ENCODE data around the gene GAB3.
"Not testable (repeated sequence)": the region's sequence is repeated elsewhere in the genome, so short reads cannot be mapped to it uniquely, and the experiment has no call there.

The GAB3 gene

DNA sequence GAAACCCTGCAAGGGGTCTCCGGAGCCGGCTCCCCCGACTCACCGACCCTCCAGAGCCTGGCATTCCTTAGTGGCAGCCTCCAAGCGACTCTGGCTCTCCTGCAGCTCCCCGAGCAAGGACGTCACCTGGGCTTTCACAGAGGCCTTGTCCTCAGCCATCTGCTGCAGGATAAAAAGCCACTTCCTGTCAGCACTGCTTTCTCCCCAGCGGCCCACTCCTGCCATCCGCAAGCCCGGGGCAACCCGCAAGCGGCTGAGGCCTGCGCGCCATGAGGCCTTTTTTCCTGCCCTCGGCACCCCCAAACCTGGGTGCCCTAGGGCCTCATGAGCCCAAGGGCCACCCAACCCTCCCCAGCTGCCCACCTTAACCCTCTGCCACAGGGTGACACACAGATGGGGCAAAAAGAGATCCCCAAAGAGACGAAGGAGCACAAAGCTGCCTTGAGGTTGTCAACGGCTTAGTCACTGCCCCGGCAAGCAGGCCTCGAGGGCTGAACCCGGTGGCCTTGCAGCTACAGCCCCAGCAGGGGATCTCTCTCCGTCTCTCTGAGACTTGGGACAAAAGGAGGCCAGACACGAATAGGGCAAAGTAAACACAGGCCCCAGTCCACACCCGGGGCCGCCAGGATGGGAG lies 105.0 kb downstream of the GAB3 start:
- not testable (repeated sequence) for H3K4me1 ChIP-seq (ENCODE audit: control insufficient read depth, insufficient read depth, low read length); H3K4me3 ChIP-seq (ENCODE audit: low read length); H3K27ac ChIP-seq (ENCODE audit: low read depth, low read length); H3K9ac ChIP-seq (ENCODE audit: low read length); H3K27me3 ChIP-seq (ENCODE audit: control insufficient read depth, insufficient read depth, low read length); H3K36me3 ChIP-seq (ENCODE audit: control insufficient read depth, insufficient read depth, low read length)

- not testable (repeated sequence) for H3K9ac ChIP-seq (ENCODE audit: low read length); H3K4me1 ChIP-seq (ENCODE audit: control insufficient read depth, insufficient read depth, low read length); H3K27me3 ChIP-seq (ENCODE audit: control insufficient read depth, insufficient read depth, low read length); H3K27ac ChIP-seq (ENCODE audit: low read depth, low read length); H3K36me3 ChIP-seq (ENCODE audit: control insufficient read depth, insufficient read depth, low read length); H3K4me3 ChIP-seq (ENCODE audit: low read length)
Measured at GRCh38 chrX:154643708-154644107, 107.2 kb downstream of the GAB3 start.

- not testable (repeated sequence) for H3K9ac ChIP-seq (ENCODE audit: low read length); H3K4me3 ChIP-seq (ENCODE audit: low read length); H3K27ac ChIP-seq (ENCODE audit: low read depth, low read length); H3K4me1 ChIP-seq (ENCODE audit: control insufficient read depth, insufficient read depth, low read length); H3K36me3 ChIP-seq (ENCODE audit: control insufficient read depth, insufficient read depth, low read length); H3K27me3 ChIP-seq (ENCODE audit: control insufficient read depth, insufficient read depth, low read length)
Measured at GRCh38 chrX:154641740-154642139, 109.1 kb downstream of the GAB3 start.

DNA sequence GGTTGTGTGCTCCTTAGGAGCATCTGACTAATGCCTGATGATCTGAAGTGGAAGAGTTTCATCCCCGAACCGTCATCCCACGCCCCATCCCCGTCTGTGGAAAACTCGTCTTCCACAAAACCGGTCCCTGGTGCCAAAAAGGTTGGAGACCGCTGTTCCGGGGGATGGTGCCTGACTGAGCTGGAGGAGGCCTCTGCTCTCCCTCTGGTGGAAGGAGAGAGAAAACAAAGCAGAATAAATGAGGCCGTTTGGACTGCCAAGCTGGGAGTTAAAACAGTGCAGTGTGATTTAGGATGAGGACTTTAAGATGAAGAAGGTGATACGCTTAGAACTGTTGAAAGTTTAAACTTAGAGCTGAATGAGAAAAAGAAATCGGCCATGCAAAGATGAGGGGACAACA lies 117.2 kb downstream of the GAB3 start:
- not testable (repeated sequence) for H3K27me3 ChIP-seq (ENCODE audit: control insufficient read depth, insufficient read depth, low read length); H3K9ac ChIP-seq (ENCODE audit: low read length); H3K27ac ChIP-seq (ENCODE audit: low read depth, low read length); H3K4me3 ChIP-seq (ENCODE audit: low read length); H3K4me1 ChIP-seq (ENCODE audit: control insufficient read depth, insufficient read depth, low read length); H3K36me3 ChIP-seq (ENCODE audit: control insufficient read depth, insufficient read depth, low read length)

GRCh38 chrX:154630949-154631348 lies 119.9 kb downstream of the GAB3 start:
- not testable (repeated sequence) for H3K36me3 ChIP-seq (ENCODE audit: control insufficient read depth, insufficient read depth, low read length); H3K27ac ChIP-seq (ENCODE audit: low read depth, low read length); H3K9ac ChIP-seq (ENCODE audit: low read length); H3K27me3 ChIP-seq (ENCODE audit: control insufficient read depth, insufficient read depth, low read length); H3K4me3 ChIP-seq (ENCODE audit: low read length); H3K4me1 ChIP-seq (ENCODE audit: control insufficient read depth, insufficient read depth, low read length)

GRCh38 chrX:154628960-154629359 lies 121.9 kb downstream of the GAB3 start:
- H3K27ac ChIP-seq (ENCODE audit: low read depth, low read length); H3K4me3 ChIP-seq (ENCODE audit: low read length); H3K27me3 ChIP-seq (ENCODE audit: control insufficient read depth, insufficient read depth, low read length); H3K4me1 ChIP-seq (ENCODE audit: control insufficient read depth, insufficient read depth, low read length); H3K9ac ChIP-seq (ENCODE audit: low read length); H3K36me3 ChIP-seq (ENCODE audit: control insufficient read depth, insufficient read depth, low read length): not testable (repeated sequence)
